ENCODE results near the gene SELENOO. TPM values are rescaled to one million over a fixed set of nuclear protein-coding genes. Genes with fewer than 3 reads are reported as not detected.
A peak's percentile ranks its signal among the peaks of the same experiment; 100 is the strongest.

The SELENOO gene
- total and polyA plus RNA-seq, 2 of the 13 experiments (the other 11 are each of a cell fraction or from before 2014, with no cell fraction given), result 14.4 to 19.0 TPM

- TF ChIP-seq ZNF512B (CRISPR knock-in tag; IDR thresholded peaks at IDR 0.05; ENCODE audit: borderline replicate concordance) (0 out of 2 replicates have a peak, but pooled peaks have one; percentile 9), CBX5 (CRISPR knock-in tag; IDR thresholded peaks at IDR 0.05; ENCODE audit: borderline replicate concordance) (0 out of 2 replicates have a peak, but pooled peaks have one; percentile 1), ZNF441 (CRISPR knock-in tag; IDR thresholded peaks at IDR 0.05; ENCODE audit: borderline replicate concordance) (0 out of 2 replicates have a peak, but pooled peaks have one; percentile 6), ETV6 (CRISPR knock-in tag; conservative IDR thresholded peaks at IDR 0.05) (0 out of 2 replicates have a peak, but pooled peaks have one; percentile 3), ZNF44 (CRISPR knock-in tag; IDR thresholded peaks at IDR 0.05) (0 out of 2 replicates have a peak, but pooled peaks have one; percentile 12), FOXA3 (CRISPR knock-in tag; IDR thresholded peaks at IDR 0.05) (peak; percentile 1; the same call in 1 of the 2 replicates), SALL1 (CRISPR knock-in tag; IDR thresholded peaks at IDR 0.05) (0 out of 2 replicates have a peak, but pooled peaks have one; percentile 7), FOXP4 (CRISPR knock-in tag; IDR thresholded peaks at IDR 0.05) (0 out of 2 replicates have a peak, but pooled peaks have one; percentile 3), IRF9 (CRISPR knock-in tag; IDR thresholded peaks at IDR 0.05; ENCODE audit: borderline replicate concordance) (no peak), POLR2A (IDR thresholded peaks at IDR 0.05; ENCODE audit: insufficient read depth in 1 of 2, low read depth in 2 of 2, low read length in 2 of 2) (0 out of 4 replicates have a peak, but pooled peaks of 1 of the 2 experiments have one; percentile 6), ZNF24 (IDR thresholded peaks at IDR 0.05) (no peak), HHEX (CRISPR knock-in tag; IDR thresholded peaks at IDR 0.05) (no peak), ZNF362 (CRISPR knock-in tag; IDR thresholded peaks at IDR 0.05; ENCODE audit: borderline replicate concordance) (no peak), ZNF503 (CRISPR knock-in tag; IDR thresholded peaks at IDR 0.05) (no peak), MTA3 (CRISPR knock-in tag; IDR thresholded peaks at IDR 0.05) (no peak), MBD4 (IDR thresholded peaks at IDR 0.05; ENCODE audit: borderline replicate concordance, low read length) (no peak), ZNF501 (CRISPR knock-in tag; IDR thresholded peaks at IDR 0.05) (no peak)
Observed at GRCh38 chr22:50245214-50246072, 44.6 kb downstream of the SELENOO start (continued).

All from HepG2 (cell line).